GM18508 (cell line): ENCODE results near the gene ZPR1.
"Not testable (repeated sequence)": the region's sequence is repeated elsewhere in the genome, so short reads cannot be mapped to it uniquely, and the experiment has no call there.

Source experiments
- ATAC-seq: cut with Tn5 transposase; IDR thresholded peaks from one replicate; pipeline ENCODE4 v1.9.1; 2021; ENCODE audit warnings: moderate number of reproducible peaks; ENCODE audit not compliant: insufficient read depth, unreplicated experiment

The ZPR1 gene

GRCh38 chr11:116771935-116772334 is 15.9 kb downstream of the ZPR1 start:
- no peak for ATAC-seq

- no peak for ATAC-seq
Observed at GRCh38 chr11:116762132-116762531, 25.7 kb downstream of the ZPR1 start.

- not testable (repeated sequence) for ATAC-seq
Observed at GRCh38 chr11:116756044-116756443, 31.8 kb downstream of the ZPR1 start.

GRCh38 chr11:116750070-116750718 is 37.6 kb downstream of the ZPR1 start:
- ATAC-seq: no peak

GRCh38 chr11:116742104-116742503 is 45.7 kb downstream of the ZPR1 start:
- no peak for ATAC-seq

GRCh38 chr11:116740741-116741140 is 47.1 kb downstream of the ZPR1 start:
- ATAC-seq: no peak

- ATAC-seq: no peak
Observed at GRCh38 chr11:116738975-116739374, 48.8 kb downstream of the ZPR1 start.

GRCh38 chr11:116736763-116737162 is 51.1 kb downstream of the ZPR1 start:
- ATAC-seq: no peak

- ATAC-seq: no peak
Observed at GRCh38 chr11:116733969-116734508, 53.8 kb downstream of the ZPR1 start.

- ATAC-seq: no peak
Observed at GRCh38 chr11:116733043-116733755, 54.6 kb downstream of the ZPR1 start.

GRCh38 chr11:116732271-116733042 is 55.4 kb downstream of the ZPR1 start:
- ATAC-seq: no peak

- ATAC-seq: no peak
Observed at GRCh38 chr11:116731821-116732220, 56.0 kb downstream of the ZPR1 start.

GRCh38 chr11:116731097-116731761 is 56.6 kb downstream of the ZPR1 start:
- no peak for ATAC-seq

GRCh38 chr11:116730601-116731000 is 57.2 kb downstream of the ZPR1 start:
- ATAC-seq: no peak

GRCh38 chr11:116730241-116730561 is 57.6 kb downstream of the ZPR1 start:
- ATAC-seq: no peak

- no peak for ATAC-seq
Observed at GRCh38 chr11:116729501-116730240, 58.2 kb downstream of the ZPR1 start.

- ATAC-seq: no peak
Observed at GRCh38 chr11:116727990-116728389, 59.8 kb downstream of the ZPR1 start.

- no peak for ATAC-seq
Observed at GRCh38 chr11:116725434-116726221, 62.2 kb downstream of the ZPR1 start.

- ATAC-seq: no peak
Observed at GRCh38 chr11:116724813-116725212, 63.0 kb downstream of the ZPR1 start.
